Measurements from ENCODE around the gene NDUFS2.

The NDUFS2 gene

GRCh38 chr1:161200992-161201835, 953 bp upstream of the NDUFS2 start:
- Mint-ChIP-seq H3K27me3 (no peaks in the 10 kb centered on the region), H3K36me3 (ENCODE audit: insufficient read depth) (peaks cover 31% of the 10 kb centered on the region), H3K4me1 (ENCODE audit: low read depth in 2 of 2) (peaks cover 41 to 48% of the 10 kb centered on the region in 2 donors), H3K27ac (peak overlapping the region; percentile 96), H3K9me3 (no peaks in the 10 kb centered on the region), H3K4me3 (peak overlapping the region; percentile 91 to 95)
- DNase-seq (no peak), ATAC-seq (replicated peaks) (no peak)

- Mint-ChIP-seq H3K4me3 (no peak overlapping the region), H3K27ac (no peak overlapping the region), H3K4me1 (ENCODE audit: low read depth in 2 of 2) (peaks cover 35 to 41% of the 10 kb centered on the region in 2 donors), H3K36me3 (ENCODE audit: insufficient read depth) (peaks cover 68% of the 10 kb centered on the region), H3K9me3 (no peaks in the 10 kb centered on the region), H3K27me3 (no peaks in the 10 kb centered on the region)
- DNase-seq, result no peak
- ATAC-seq (replicated peaks), result no peak
Observed at GRCh38 chr1:161206411-161207140, 4.4 kb downstream of the NDUFS2 start.

- no peak overlapping the region for H3K27ac Mint-ChIP-seq
- H3K36me3 Mint-ChIP-seq (ENCODE audit: insufficient read depth), result peaks cover 68% of the 10 kb centered on the region
- DNase-seq (no peak), ATAC-seq (replicated peaks) (no peak)
- no peaks in the 10 kb centered on the region for H3K9me3 Mint-ChIP-seq
- peaks cover 32 to 38% of the 10 kb centered on the region in 2 donors for H3K4me1 Mint-ChIP-seq (ENCODE audit: low read depth in 2 of 2)
- no peaks in the 10 kb centered on the region for H3K27me3 Mint-ChIP-seq
- no peak overlapping the region for H3K4me3 Mint-ChIP-seq
Observed at GRCh38 chr1:161207173-161207572, 5.0 kb downstream of the NDUFS2 start.

- Mint-ChIP-seq H3K9me3 (no peaks in the 10 kb centered on the region), H3K27ac (peak overlapping the region; percentile 7 to 50), H3K36me3 (ENCODE audit: insufficient read depth) (peaks cover 80% of the 10 kb centered on the region), H3K27me3 (no peaks in the 10 kb centered on the region), H3K4me3 (no peak overlapping the region), H3K4me1 (ENCODE audit: low read depth in 2 of 2) (peaks cover 21 to 26% of the 10 kb centered on the region in 2 donors)
- DNase-seq (peak; percentile 62 to 68 (median 63)), ATAC-seq (replicated peaks) (peak; percentile 90)
Observed at GRCh38 chr1:161209790-161210409, 7.7 kb downstream of the NDUFS2 start.

- Mint-ChIP-seq H3K9me3 (no peaks in the 10 kb centered on the region), H3K27ac (no peak overlapping the region), H3K27me3 (no peaks in the 10 kb centered on the region), H3K4me3 (no peak overlapping the region), H3K4me1 (ENCODE audit: low read depth in 2 of 2) (peaks cover 25 to 36% of the 10 kb centered on the region in 2 donors), H3K36me3 (ENCODE audit: insufficient read depth) (peaks cover 53% of the 10 kb centered on the region)
- DNase-seq (no peak), ATAC-seq (replicated peaks) (no peak)
Observed at GRCh38 chr1:161214369-161214768, 12.2 kb downstream of the NDUFS2 start.

- Mint-ChIP-seq H3K4me3 (peak within 1 kb of the TSS; percentile 27 to 36), H3K9me3 (no peaks in the 10 kb centered on the region), H3K27me3 (no peaks in the 10 kb centered on the region), H3K36me3 (ENCODE audit: insufficient read depth) (peaks cover 46% of the 10 kb centered on the region), H3K27ac (peak within 1 kb of the TSS; percentile 51 to 79), H3K4me1 (ENCODE audit: low read depth in 2 of 2) (peaks cover 19 to 29% of the 10 kb centered on the region in 2 donors)
- peak; percentile 19 for ATAC-seq (replicated peaks)
- DNase-seq, result no peak
Observed at GRCh38 chr1:161215076-161215475, 12.9 kb downstream of the NDUFS2 start, which contains the start of gene FCER1G. TSS of gene FCER1G (plus strand) at chr1:161215295. CDS start at chr1:161215322, 27 bp downstream.

GRCh38 chr1:161216945-161217712, 15.0 kb downstream of the NDUFS2 start:
- Mint-ChIP-seq H3K27me3 (peaks cover 0 to 5% of the 10 kb centered on the region in 2 donors), H3K9me3 (no peaks in the 10 kb centered on the region), H3K27ac (peak overlapping the region; percentile 79 to 91), H3K4me1 (ENCODE audit: low read depth in 2 of 2) (peaks cover 18 to 27% of the 10 kb centered on the region in 2 donors), H3K36me3 (ENCODE audit: insufficient read depth) (peaks cover 27% of the 10 kb centered on the region), H3K4me3 (peak overlapping the region in 1 of 2 donors; percentile 55)
- ATAC-seq (replicated peaks), result peak; percentile 62
- DNase-seq, result no peak

GRCh38 chr1:161217831-161218230, 15.7 kb downstream of the NDUFS2 start:
- no peak for ATAC-seq (replicated peaks)
- H3K36me3 Mint-ChIP-seq (ENCODE audit: insufficient read depth), result peaks cover 20% of the 10 kb centered on the region

GRCh38 chr1:161218301-161219077, 16.3 kb downstream of the NDUFS2 start:
- ATAC-seq (replicated peaks), result no peak
- no peaks in the 10 kb centered on the region for H3K9me3 Mint-ChIP-seq

More at GRCh38 chr1:161217831-161218230, 15.7 kb downstream of the NDUFS2 start:
- Mint-ChIP-seq H3K4me1 (ENCODE audit: low read depth in 2 of 2) (peaks cover 18 to 27% of the 10 kb centered on the region in 2 donors), H3K9me3 (no peaks in the 10 kb centered on the region), H3K27me3 (peaks cover 0 to 10% of the 10 kb centered on the region in 2 donors), H3K27ac (peak overlapping the region; percentile 79 to 80), H3K4me3 (no peak overlapping the region)
- no peak for DNase-seq

GRCh38 chr1:161219078-161219892, 17.1 kb downstream of the NDUFS2 start:
- H3K9me3 Mint-ChIP-seq, result no peaks in the 10 kb centered on the region
- H3K4me1 Mint-ChIP-seq (ENCODE audit: low read depth in 2 of 2), result peaks cover 18 to 32% of the 10 kb centered on the region in 2 donors
- DNase-seq (no peak), ATAC-seq (replicated peaks) (no peak)
- peaks cover 6% of the 10 kb centered on the region for H3K36me3 Mint-ChIP-seq (ENCODE audit: insufficient read depth)
- peak overlapping the region in 1 of 2 donors; percentile 79 for H3K27ac Mint-ChIP-seq
- H3K4me3 Mint-ChIP-seq, result no peak overlapping the region
- peaks cover 0 to 10% of the 10 kb centered on the region in 2 donors for H3K27me3 Mint-ChIP-seq

More at GRCh38 chr1:161218301-161219077, 16.3 kb downstream of the NDUFS2 start:
- Mint-ChIP-seq H3K27ac (peak overlapping the region; percentile 79 to 80), H3K4me1 (ENCODE audit: low read depth in 2 of 2) (peaks cover 18 to 27% of the 10 kb centered on the region in 2 donors), H3K27me3 (peaks cover 0 to 10% of the 10 kb centered on the region in 2 donors), H3K36me3 (ENCODE audit: insufficient read depth) (peaks cover 14% of the 10 kb centered on the region), H3K4me3 (no peak overlapping the region)
- no peak for DNase-seq

- Mint-ChIP-seq H3K27ac (no peak overlapping the region), H3K4me1 (ENCODE audit: low read depth in 2 of 2) (peaks cover 17 to 32% of the 10 kb centered on the region in 2 donors)
Observed at GRCh38 chr1:161220002-161220401, 17.8 kb downstream of the NDUFS2 start.

More at GRCh38 chr1:161220002-161220401, 17.8 kb downstream of the NDUFS2 start:
- Mint-ChIP-seq H3K27me3 (peaks cover 0 to 10% of the 10 kb centered on the region in 2 donors), H3K9me3 (no peaks in the 10 kb centered on the region), H3K36me3 (ENCODE audit: insufficient read depth) (no peaks in the 10 kb centered on the region), H3K4me3 (no peak overlapping the region)
- no peak for DNase-seq
- ATAC-seq (replicated peaks), result no peak
